PC-3 (cell line): ENCODE data around the gene PSMB1. TPM values are rescaled to one million over a fixed set of nuclear protein-coding genes. Genes with fewer than 3 reads are reported as not detected.
A peak's percentile ranks its signal among the peaks of the same experiment; 100 is the strongest.

Experiments used
- ATAC-seq: fragments of 200-7000 bp; cut with Tn5 transposase; 2 replicates; pipeline ENCODE4 v1.9.1; 2020; ENCODE audit warnings: mild to moderate bottlenecking, moderate library complexity
- BruUV-seq: library from RNA; stranded (reverse); fragments of 400-500 nt; replicated peaks from 2 replicates; lab custom pipeline; 2021; lab: Mats Ljungman, UMichigan
- CTCF ChIA-PET: fragments of 300-600 bp; sonication (Branson Sonifier 250); formaldehyde crosslinking; loops from one replicate; lab custom pipeline; 2022; ENCODE audit warnings: antibody characterized with exemption; lab: Charles Lee
- POLR2A ChIA-PET: fragments of 300-600 bp; sonication (Branson Sonifier 250); formaldehyde crosslinking; loops from one replicate; lab custom pipeline; 2022; ENCODE audit warnings: antibody characterized with exemption; ENCODE audit not compliant: unreplicated experiment; lab: Charles Lee
- DNase-seq: peaks from one replicate; pipeline ENCODE4 v3.0.0-alpha.2; 2015
- H2AFZ ChIP-seq: fragments of 300-600 bp; sonication (generic); 2 replicates; pipeline ENCODE4 v1.6.0; 2016; ENCODE audit warnings: antibody characterized with exemption, low read length
- H3F3A ChIP-seq: fragments of 300-600 bp; sonication (generic); one replicate; pipeline ENCODE4 v1.6.0; 2017; ENCODE audit warnings: antibody characterized with exemption, low read length, control low read depth, mild to moderate bottlenecking; ENCODE audit not compliant: unreplicated experiment
- H3K27ac ChIP-seq: fragments of 300-600 bp; sonication (generic); 2 replicates; pipeline ENCODE4 v1.5.1; 2016; ENCODE audit warnings: mild to moderate bottlenecking, low read length
- H3K27me3 ChIP-seq: fragments of 300-600 bp; sonication (generic); 2 replicates; pipeline ENCODE4 v1.6.1; 2016; ENCODE audit warnings: low read length, mixed read lengths
- H3K36me3 ChIP-seq: fragments of 300-600 bp; sonication (generic); 2 replicates; pipeline ENCODE4 v1.6.1; 2016; ENCODE audit warnings: low read depth, mixed run types, low read length, mixed read lengths
- H3K4me1 ChIP-seq: fragments of 300-600 bp; sonication (generic); 2 replicates; pipeline ENCODE4 v1.5.1; 2016; ENCODE audit warnings: low read length; ENCODE audit not compliant: insufficient read depth
- H3K4me2 ChIP-seq: fragments of 300-600 bp; sonication (generic); 2 replicates; pipeline ENCODE4 v1.6.0; 2016; ENCODE audit warnings: low read length
- H3K4me3 ChIP-seq: fragments of 300-600 bp; sonication (generic); 2 replicates; pipeline ENCODE4 v1.5.1; 2016; ENCODE audit warnings: mild to moderate bottlenecking, low read length, mixed read lengths
- H3K79me2 ChIP-seq: fragments of 300-600 bp; sonication (generic); 2 replicates; pipeline ENCODE4 v1.6.1; 2017; ENCODE audit warnings: low read length, mixed read lengths
- H3K9ac ChIP-seq: fragments of 300-600 bp; sonication (generic); 2 replicates; pipeline ENCODE4 v1.6.0; 2016; ENCODE audit warnings: mild to moderate bottlenecking, low read length
- H3K9me2 ChIP-seq: fragments of 300-600 bp; sonication (generic); replicated peaks from 2 replicates; pipeline ENCODE4 v1.6.1; 2016; ENCODE audit warnings: mixed run types, low read length, mixed read lengths
- H3K9me3 ChIP-seq: fragments of 300-600 bp; sonication (generic); 2 replicates; pipeline ENCODE4 v1.6.1; 2016; ENCODE audit warnings: low read length, mixed read lengths
- H4K20me1 ChIP-seq: fragments of 300-600 bp; sonication (generic); 2 replicates; pipeline ENCODE4 v1.6.1; 2016; ENCODE audit warnings: low read length, mixed read lengths
- EZH2 ChIP-seq: fragments of 300-600 bp; sonication (generic); IDR thresholded peaks from one replicate; pipeline ENCODE4 v1.6.1; 2017; ENCODE audit warnings: antibody characterized with exemption, mild to moderate bottlenecking, low read length; ENCODE audit not compliant: unreplicated experiment
- EZH2phosphoT487 ChIP-seq: fragments of 300-600 bp; sonication (generic); IDR thresholded peaks from 2 replicates; pipeline ENCODE4 v1.6.1; 2018; ENCODE audit warnings: mild to moderate bottlenecking, antibody characterized with exemption, low read length, borderline replicate concordance
- intact Hi-C: fragments of 100-400 bp; cut with micrococcal nuclease; formaldehyde crosslinking; loops from 2 replicates; pipeline ENCODE4 v1.9.0; 2023
- total RNA-seq: library from RNA; depleted of rRNA; stranded (reverse); fragments of >200 nt; gene quantifications from 2 replicates; pipeline ENCODE4 v1.2.3, GENCODE V29; 2014
- TF ChIP-seq, protein P1 (sequence below): fragments of 300-600 bp; sonication (generic); conservative IDR thresholded peaks from 2 replicates; pipeline ENCODE4 v1.5.1; 2017; ENCODE audit warnings: antibody characterized with exemption, low read depth, mild to moderate bottlenecking, low read length

Gene PSMB1
- total RNA-seq, 1 experiment from 2014 or later, result 449 TPM

GRCh38 chr6:170555305-170555704, 2.2 kb upstream of the PSMB1 start:
- no TSS peak for BruUV-seq
- intact Hi-C loops, result loop anchor here (10.0 kb wide), 1 partner anchor 831 kb away; the partner anchor contains the start of gene PHF10
- CTCF ChIA-PET, result no interaction called here

DNA sequence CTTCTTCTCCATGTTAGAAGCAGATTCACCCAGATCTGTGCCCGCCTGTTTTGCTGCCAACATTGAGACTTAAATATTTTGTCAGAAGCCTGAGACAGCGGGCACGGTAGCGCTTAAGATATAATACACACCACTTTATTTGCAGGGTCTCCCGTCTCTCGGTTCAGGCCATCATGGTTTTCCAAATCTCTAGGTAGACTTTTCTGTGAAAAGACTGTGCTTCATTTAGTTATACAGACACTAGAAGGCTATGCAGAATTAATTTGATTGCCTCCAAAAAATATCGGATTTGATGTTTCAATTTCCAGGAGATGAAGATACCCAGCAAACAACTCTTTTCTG, 1.7 kb upstream of the PSMB1 start:
- ChIA-PET CTCF (no interaction called here), POLR2A (no interaction called here)
- H4K20me1 ChIP-seq, result peaks cover 30% of the 10 kb centered on the region
- H3K79me2 ChIP-seq, result peaks cover 78% of the 10 kb centered on the region
- intact Hi-C loops, result loop anchor here (10.0 kb wide), 1 partner anchor 830 kb away; the partner anchor contains the start of gene PHF10
- H3K9ac ChIP-seq, result peak overlapping the region; percentile 93
- no peaks in the 10 kb centered on the region for H3K27me3 ChIP-seq
- H3K4me1 ChIP-seq, result peaks cover 27% of the 10 kb centered on the region; the same call in 1 of the 2 replicates
- H3F3A ChIP-seq, result no peaks in the 10 kb centered on the region
- H3K27ac ChIP-seq, result peak overlapping the region; percentile 28; the same call in 1 of the 2 replicates
- TF ChIP-seq EZH2phosphoT487, result no peak
- TF ChIP-seq, protein P1, sequence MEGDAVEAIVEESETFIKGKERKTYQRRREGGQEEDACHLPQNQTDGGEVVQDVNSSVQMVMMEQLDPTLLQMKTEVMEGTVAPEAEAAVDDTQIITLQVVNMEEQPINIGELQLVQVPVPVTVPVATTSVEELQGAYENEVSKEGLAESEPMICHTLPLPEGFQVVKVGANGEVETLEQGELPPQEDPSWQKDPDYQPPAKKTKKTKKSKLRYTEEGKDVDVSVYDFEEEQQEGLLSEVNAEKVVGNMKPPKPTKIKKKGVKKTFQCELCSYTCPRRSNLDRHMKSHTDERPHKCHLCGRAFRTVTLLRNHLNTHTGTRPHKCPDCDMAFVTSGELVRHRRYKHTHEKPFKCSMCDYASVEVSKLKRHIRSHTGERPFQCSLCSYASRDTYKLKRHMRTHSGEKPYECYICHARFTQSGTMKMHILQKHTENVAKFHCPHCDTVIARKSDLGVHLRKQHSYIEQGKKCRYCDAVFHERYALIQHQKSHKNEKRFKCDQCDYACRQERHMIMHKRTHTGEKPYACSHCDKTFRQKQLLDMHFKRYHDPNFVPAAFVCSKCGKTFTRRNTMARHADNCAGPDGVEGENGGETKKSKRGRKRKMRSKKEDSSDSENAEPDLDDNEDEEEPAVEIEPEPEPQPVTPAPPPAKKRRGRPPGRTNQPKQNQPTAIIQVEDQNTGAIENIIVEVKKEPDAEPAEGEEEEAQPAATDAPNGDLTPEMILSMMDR, result no peak
- no peak for TF ChIP-seq EZH2
- DNase-seq (no peak), ATAC-seq (no peak)
- H2AFZ ChIP-seq, result peak overlapping the region; percentile 74
- H3K36me3 ChIP-seq, result peaks cover 7% of the 10 kb centered on the region
- H3K9me2 ChIP-seq, result no peaks in the 10 kb centered on the region
- no peaks in the 10 kb centered on the region for H3K9me3 ChIP-seq
- BruUV-seq, result no TSS peak
- peak overlapping the region; percentile 97 for H3K4me3 ChIP-seq
- peak overlapping the region; percentile 95 for H3K4me2 ChIP-seq

More at GRCh38 chr6:170555305-170555704, 2.2 kb upstream of the PSMB1 start:
- Histone ChIP-seq H3K36me3 (peaks cover 2% of the 10 kb centered on the region), H3K4me3 (peak overlapping the region; percentile 97), H3K4me1 (peaks cover 22% of the 10 kb centered on the region; the same call in 1 of the 2 replicates), H3K79me2 (peaks cover 72% of the 10 kb centered on the region), H3K9ac (peak overlapping the region; percentile 93), H4K20me1 (peaks cover 25% of the 10 kb centered on the region), H3K9me2 (no peaks in the 10 kb centered on the region), H3F3A (no peaks in the 10 kb centered on the region), H3K4me2 (peak overlapping the region; percentile 95), H2AFZ (no peak overlapping the region), H3K9me3 (no peaks in the 10 kb centered on the region), H3K27me3 (no peaks in the 10 kb centered on the region), H3K27ac (no peak overlapping the region)
- ATAC-seq (no peak), DNase-seq (no peak)
- TF ChIP-seq EZH2phosphoT487 (no peak), EZH2 (no peak)
- TF ChIP-seq, protein P1, result no peak
- POLR2A ChIA-PET, result no interaction called here

DNA sequence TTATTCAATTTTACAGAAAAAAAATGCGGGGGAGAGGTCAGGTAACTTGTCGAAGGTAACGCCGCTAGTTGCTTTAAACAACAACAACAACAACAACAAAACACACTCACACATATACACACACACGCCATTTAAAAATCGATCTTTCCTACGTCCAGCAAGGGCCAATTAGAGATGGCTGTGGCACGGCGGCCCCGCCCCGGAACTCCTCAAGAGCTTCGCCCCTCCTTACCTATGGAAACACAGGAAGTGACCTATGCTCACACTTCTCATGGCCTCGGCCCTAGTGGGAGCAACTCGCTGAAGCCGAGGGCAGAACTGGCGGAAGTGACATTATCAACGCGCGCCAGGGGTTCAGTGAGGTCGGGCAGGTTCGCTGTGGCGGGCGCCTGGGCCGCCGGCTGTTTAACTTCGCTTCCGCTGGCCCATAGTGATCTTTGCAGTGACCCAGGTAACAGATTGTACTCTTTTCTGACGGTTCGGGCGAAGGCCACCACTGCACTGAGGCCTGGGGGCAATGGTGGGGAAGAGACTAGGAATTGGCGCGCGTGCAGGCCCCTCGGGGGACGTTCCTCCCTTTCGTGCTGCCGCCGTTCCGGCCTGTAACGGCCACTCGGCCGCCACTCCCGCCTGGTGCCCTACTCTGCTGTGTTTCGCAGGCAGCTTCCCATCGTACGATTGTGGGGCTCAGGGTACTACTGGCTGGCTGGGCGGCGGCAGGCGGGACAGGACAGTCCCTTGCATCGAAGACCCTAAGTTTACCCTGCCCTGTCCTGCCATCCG, 1.1 kb upstream of the PSMB1 start, which contains the start of gene TBP:
Gene TBP (plus strand): TSS at position 357 of the 783 bp plus-strand sequence. CDS start 2,661 bp downstream, outside the sequence.
- Histone ChIP-seq H2AFZ (peak within 1 kb of the TSS; percentile 97), H3F3A (no peaks in the 10 kb centered on the region), H4K20me1 (peaks cover 36% of the 10 kb centered on the region), H3K9me3 (no peaks in the 10 kb centered on the region), H3K9me2 (no peaks in the 10 kb centered on the region), H3K27ac (peak within 1 kb of the TSS; percentile 85), H3K36me3 (peaks cover 13% of the 10 kb centered on the region), H3K4me1 (peaks cover 30% of the 10 kb centered on the region; the same call in 1 of the 2 replicates), H3K9ac (peak within 1 kb of the TSS; percentile 95), H3K79me2 (peaks cover 81% of the 10 kb centered on the region), H3K4me2 (peak within 1 kb of the TSS; percentile 98), H3K27me3 (no peaks in the 10 kb centered on the region), H3K4me3 (peak within 1 kb of the TSS; percentile 97)
- POLR2A ChIA-PET, result no interaction called here
- TSS peak; percentile 59 for BruUV-seq
- CTCF ChIA-PET, result no interaction called here
- intact Hi-C loops, result loop anchor here (10.0 kb wide), 1 partner anchor 829 kb away; the partner anchor contains the start of gene PHF10
- DNase-seq (peak; percentile 95), ATAC-seq (peak; percentile 91)
- TF ChIP-seq EZH2, result no peak
- TF ChIP-seq, protein P1, result no peak
- TF ChIP-seq EZH2phosphoT487, result no peak
